BE2C (cell line): Measurements from ENCODE around the gene PRKD3.

Experiments used
- DNase-seq: peaks from one replicate; pipeline ENCODE4 v3.0.0-alpha.2; 2020
- H3K27me3 ChIP-seq: fragments of 250-450 bp; sonication (Bioruptor Pico); 2 replicates; pipeline ENCODE4 v1.5.1; 2020; ENCODE audit warnings: mild to moderate bottlenecking
- H3K36me3 ChIP-seq: fragments of 250-450 bp; sonication (Bioruptor Pico); 2 replicates; pipeline ENCODE4 v1.5.1; 2020; ENCODE audit warnings: mild to moderate bottlenecking
- H3K4me1 ChIP-seq: fragments of 250-450 bp; sonication (Bioruptor Pico); 2 replicates; pipeline ENCODE4 v1.5.1; 2020
- H3K4me3 ChIP-seq: 2 replicates; pipeline ENCODE4 v1.5.1; 2011; ENCODE audit warnings: low read depth, low read length
- H3K9me3 ChIP-seq: fragments of 250-450 bp; sonication (Bioruptor Pico); 2 replicates; pipeline ENCODE4 v1.5.1; 2020
- CTCF ChIP-seq: IDR thresholded peaks from 2 replicates; pipeline ENCODE4 v1.5.1; 2012; ENCODE audit warnings: mild to moderate bottlenecking, low read depth, low read length

Gene PRKD3

GRCh38 chr2:37317746-37318145 lies 6.9 kb downstream of the PRKD3 start:
- Histone ChIP-seq H3K4me3 (no peak overlapping the region), H3K9me3 (no peaks in the 10 kb centered on the region), H3K36me3 (peaks cover 11% of the 10 kb centered on the region), H3K27me3 (no peaks in the 10 kb centered on the region), H3K4me1 (peaks cover 20% of the 10 kb centered on the region)
- TF ChIP-seq CTCF: no peak
- no peak for DNase-seq

GRCh38 chr2:37316181-37316580 lies 8.5 kb downstream of the PRKD3 start:
- no peak for DNase-seq
- peaks cover 27% of the 10 kb centered on the region for H3K4me1 ChIP-seq
- TF ChIP-seq CTCF: no peak
- H3K36me3 ChIP-seq: peaks cover 11% of the 10 kb centered on the region
- H3K9me3 ChIP-seq: no peaks in the 10 kb centered on the region
- no peak overlapping the region for H3K4me3 ChIP-seq
- H3K27me3 ChIP-seq: no peaks in the 10 kb centered on the region

GRCh38 chr2:37315364-37315763 lies 9.3 kb downstream of the PRKD3 start:
- no peaks in the 10 kb centered on the region for H3K9me3 ChIP-seq
- H3K27me3 ChIP-seq: no peaks in the 10 kb centered on the region
- TF ChIP-seq CTCF: no peak
- H3K4me3 ChIP-seq: no peak overlapping the region
- H3K4me1 ChIP-seq: peaks cover 26% of the 10 kb centered on the region
- H3K36me3 ChIP-seq: peaks cover 8% of the 10 kb centered on the region
- DNase-seq: no peak

- Histone ChIP-seq H3K4me3 (no peak overlapping the region), H3K9me3 (no peaks in the 10 kb centered on the region; the same call in 1 of the 2 replicates), H3K27me3 (no peaks in the 10 kb centered on the region), H3K4me1 (peaks cover 21% of the 10 kb centered on the region), H3K36me3 (no peaks in the 10 kb centered on the region; the same call in 1 of the 2 replicates)
- no peak for TF ChIP-seq CTCF
- no peak for DNase-seq
Observed at GRCh38 chr2:37307500-37307899, 17.1 kb downstream of the PRKD3 start.

- H3K36me3 ChIP-seq: no peaks in the 10 kb centered on the region; the same call in 1 of the 2 replicates
- H3K4me3 ChIP-seq: no peak overlapping the region
- no peak for DNase-seq
- no peaks in the 10 kb centered on the region; the same call in 1 of the 2 replicates for H3K9me3 ChIP-seq
- no peak for TF ChIP-seq CTCF
- peaks cover 19% of the 10 kb centered on the region for H3K4me1 ChIP-seq
- H3K27me3 ChIP-seq: no peaks in the 10 kb centered on the region
Observed at GRCh38 chr2:37306024-37306423, 18.6 kb downstream of the PRKD3 start.

GRCh38 chr2:37302701-37303252 lies 21.9 kb downstream of the PRKD3 start:
- Histone ChIP-seq H3K4me1 (peaks cover 19% of the 10 kb centered on the region), H3K9me3 (no peaks in the 10 kb centered on the region; the same call in 1 of the 2 replicates), H3K36me3 (peaks cover 8% of the 10 kb centered on the region), H3K4me3 (no peak overlapping the region), H3K27me3 (no peaks in the 10 kb centered on the region)
- no peak for TF ChIP-seq CTCF
- no peak for DNase-seq
